ENCODE measurements around the gene PLTP.
A peak's percentile ranks its signal among the peaks of the same experiment; 100 is the strongest.
"Not testable (repeated sequence)": the region's sequence is repeated elsewhere in the genome, so short reads cannot be mapped to it uniquely, and the experiment has no call there.

The PLTP gene

DNA sequence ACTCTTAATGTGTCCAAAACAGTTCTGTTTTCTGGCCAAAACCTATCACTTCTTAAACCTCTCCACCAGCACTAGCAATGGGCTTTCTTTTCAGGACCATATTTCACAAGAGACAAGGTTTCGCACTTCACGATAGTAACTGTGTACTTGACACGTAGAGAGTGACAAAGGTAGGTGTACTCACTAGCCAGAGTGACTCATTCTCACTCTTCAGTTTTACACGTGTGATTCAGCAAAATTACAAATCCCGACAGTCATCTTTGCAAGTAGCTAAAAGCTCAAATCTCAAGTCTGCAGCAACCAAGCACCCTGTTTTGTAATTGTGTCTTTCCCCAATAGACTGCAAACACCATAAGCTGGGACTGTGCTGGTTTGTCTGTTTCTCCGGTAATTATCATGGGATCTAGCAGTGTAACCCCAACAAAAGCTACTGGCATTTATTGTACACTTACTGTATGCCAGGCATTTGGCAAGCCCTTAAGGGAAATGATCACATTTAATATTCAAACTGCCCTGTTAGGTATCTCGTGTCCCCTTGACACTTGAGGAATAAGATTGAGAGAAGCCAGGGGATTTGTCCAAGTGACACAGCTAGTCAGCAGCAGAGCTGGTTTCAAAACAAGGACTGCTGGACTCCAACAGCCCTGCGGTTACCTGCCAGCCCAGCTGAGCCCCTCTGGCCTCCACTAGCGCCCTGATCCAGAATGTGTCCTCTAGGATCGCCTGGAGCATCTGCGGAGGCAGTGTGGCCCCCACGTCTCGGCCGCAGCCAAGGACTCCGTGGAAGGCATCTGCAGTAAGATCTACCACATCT, 32.4 kb upstream of the PLTP start:
- no peak for DNase-seq

DNA sequence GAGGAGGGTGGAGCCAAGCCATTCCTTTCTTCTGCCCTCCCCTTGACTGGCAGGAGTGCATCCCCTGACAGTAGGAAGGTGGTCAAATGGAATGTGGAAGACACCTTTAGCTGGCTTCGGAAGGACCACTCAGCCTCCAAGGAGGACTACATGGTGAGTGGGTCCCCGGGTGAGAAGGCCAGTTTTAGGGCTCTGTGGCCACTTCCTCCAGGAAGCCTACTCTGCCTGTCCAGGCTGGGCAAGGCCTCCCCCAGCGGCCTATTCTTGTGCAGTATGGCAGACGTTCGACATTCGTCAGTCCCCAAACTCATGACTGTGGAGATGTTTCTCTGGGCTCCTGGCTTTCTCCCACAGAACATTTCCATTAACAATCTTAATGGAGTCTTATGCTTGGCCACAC, 31.7 kb upstream of the PLTP start:
- no peak for DNase-seq

DNA sequence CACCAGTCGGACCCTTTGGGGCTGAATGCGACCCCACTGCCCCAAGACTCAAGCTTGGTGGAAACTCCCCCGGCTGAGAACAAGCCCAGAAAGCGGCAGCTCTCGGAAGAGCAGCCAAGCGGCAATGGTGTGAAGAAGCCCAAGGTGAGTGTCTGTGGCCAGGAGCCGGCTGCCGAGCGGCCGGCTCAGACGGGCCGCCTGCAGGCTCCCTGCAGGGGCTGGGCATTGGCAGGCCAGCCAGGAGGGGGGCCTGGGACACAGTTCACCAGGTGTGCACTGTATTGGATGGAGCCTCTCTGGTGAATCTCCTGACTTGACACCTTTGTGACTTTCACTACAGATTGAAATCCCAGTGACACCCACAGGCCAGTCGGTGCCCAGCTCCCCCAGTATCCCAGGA, 28.5 kb upstream of the PLTP start:
- DNase-seq: no peak

DNA sequence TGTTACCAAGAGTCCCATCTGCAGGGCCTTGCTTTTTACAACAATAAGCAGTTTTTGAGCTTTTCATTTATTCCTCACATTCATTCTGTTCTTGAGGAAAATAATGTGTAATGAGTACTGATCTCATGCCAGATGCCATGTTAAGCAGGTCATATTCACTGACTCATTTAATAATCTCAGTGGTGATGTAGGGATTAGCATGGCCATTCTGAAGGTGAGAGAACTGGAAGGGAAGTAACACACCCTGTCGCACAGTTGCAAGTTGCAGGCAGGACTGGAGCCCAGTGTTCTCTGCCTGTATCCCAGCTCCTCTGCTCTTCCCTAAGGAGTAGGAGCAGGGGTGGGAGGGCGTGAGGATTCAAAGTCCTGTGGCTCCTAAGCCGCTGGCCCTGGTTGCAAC, 28.1 kb upstream of the PLTP start:
- DNase-seq: no peak

- no peak for DNase-seq
These were observed 26.9 kb upstream of the PLTP start for GRCh38 chr20:45938727-45939438.

DNA sequence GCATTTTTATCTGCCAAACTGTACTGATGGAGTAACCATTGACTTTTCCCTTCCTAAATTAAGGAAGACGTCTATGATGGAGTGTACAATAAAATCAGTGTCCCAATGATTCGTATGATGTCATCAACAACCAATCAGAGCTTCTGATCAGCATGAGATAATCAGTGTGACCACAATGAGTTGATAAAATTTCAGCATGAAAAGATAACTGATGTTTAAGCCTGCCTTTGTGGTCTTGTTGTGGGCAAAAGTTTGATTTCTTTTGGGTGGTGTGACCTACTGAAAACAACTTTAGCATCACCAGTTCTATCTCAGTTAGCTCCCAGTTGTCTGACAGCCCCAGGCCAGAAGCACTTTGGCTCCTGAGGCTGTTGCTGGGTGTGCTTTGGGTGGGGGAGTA, 25.8 kb upstream of the PLTP start:
- DNase-seq: no peak

DNA sequence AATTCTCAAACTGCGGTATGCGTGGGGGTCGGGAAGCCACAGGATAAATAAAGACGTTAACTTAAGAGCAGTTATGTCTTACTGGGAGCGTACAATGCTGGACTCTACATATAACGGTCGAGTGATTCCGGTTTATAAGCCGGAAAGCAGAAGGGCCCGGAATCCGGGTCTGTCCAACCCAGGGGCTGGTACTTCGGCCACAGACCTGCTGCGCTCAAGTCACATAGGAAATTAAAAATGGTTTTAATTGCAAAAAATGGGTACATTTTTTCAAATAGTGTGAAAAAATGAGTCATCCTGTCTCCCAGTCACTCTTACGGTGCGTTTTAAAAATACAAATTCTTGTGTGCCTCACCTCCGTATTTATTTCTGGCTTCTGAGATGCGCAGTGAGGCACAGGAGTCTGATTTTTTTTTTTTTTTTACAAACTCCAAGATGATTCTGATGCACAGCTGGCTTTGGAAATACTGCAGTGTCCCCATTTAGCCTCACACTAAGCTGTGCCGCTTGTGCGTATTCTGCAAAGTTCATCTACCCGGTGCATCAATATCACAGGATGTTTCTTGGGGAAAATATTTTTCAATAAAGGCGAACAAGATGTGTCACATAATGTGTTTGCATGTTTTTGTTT, 23.6 kb upstream of the PLTP start:
- no peak for DNase-seq

DNA sequence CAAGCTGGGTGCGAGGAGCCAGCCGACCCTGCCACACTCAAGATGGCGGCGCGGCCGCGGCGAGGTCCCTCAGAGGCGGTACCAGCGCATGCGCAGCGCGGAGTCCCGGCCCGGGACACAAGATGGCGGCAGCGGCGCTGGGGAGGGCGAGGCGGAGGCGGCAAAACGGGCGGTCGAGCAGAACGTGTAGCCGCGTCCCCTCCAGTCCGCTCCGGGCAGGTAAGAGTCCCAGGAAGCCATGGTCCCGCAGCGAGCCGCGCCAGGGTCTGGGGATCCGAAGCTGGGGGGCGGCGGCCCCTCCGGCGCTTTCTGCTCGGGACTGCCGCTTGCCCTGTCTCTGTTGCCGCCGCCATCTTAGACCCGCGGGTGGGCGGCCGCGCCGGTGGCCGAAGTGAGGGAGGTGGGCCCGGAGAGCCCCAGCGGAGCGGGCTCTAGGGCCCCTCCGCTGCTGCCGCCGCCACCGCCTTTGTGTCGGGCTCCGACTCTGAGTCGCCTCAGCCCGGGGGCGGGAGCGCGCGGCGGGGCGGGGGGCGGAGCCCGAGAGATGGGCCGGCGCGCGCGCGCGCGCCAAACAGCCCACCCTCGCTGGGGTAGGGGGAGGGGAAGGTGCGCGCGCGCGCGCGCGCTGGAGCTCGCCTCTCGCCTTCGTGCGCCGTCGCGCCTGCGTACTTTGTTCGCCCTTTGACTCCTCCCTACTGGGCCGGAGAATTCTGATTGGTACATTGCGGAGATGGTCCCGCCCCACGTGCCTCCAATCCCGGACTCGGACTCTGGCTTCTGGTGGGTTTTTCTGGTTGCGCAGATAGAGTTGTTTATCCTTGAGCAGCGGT, 22.8 kb upstream of the PLTP start, which contains the start of gene PCIF1:
Gene PCIF1, plus strand, starts transcription at position 98 of the 830 bp plus-strand sequence. CDS start 4,317 bp downstream, outside the sequence.
- peak; percentile 96 for DNase-seq

- no peak for DNase-seq
These were observed 22.2 kb upstream of the PLTP start for GRCh38 chr20:45934046-45934585.

DNA sequence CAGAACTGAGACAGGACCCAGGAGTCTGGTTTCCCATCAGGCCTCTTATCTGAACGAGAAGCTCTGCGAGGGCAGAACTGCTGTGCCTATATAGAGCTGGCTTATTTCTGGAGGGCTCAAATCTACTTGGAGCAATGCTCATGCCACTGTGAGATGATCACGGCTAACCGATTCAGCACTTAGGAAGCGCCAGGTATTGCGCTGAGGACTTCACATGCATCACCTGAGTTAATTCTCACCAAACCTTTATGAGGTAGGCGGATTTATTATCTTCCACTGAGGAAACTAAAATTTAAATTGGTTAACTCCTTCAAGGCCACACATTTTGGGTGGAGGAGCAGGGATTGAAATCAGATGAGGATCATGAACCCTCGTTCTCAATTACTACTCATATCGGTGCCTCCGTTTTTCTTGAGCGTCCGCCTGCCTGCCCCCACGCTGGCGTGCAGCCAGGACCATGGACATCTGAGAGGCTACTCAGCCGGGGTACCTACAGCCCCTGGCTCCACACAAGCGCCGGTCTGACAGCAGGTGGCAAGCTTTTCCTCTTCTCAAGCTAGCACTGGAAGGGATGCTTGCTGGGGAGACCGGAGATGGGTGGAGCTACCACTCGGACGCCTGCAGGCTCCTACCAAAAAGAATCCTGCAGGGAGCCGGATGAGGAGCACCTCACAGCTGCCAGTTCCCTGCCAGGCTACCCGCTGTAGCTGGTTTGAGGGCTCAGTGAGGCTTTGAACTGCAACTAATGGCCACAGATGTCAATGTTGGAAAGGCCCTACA, 21.5 kb upstream of the PLTP start:
- peak; percentile 28 for DNase-seq

- DNase-seq: not testable (repeated sequence)
These were observed 19.7 kb upstream of the PLTP start for GRCh38 chr20:45931680-45932079.

DNA sequence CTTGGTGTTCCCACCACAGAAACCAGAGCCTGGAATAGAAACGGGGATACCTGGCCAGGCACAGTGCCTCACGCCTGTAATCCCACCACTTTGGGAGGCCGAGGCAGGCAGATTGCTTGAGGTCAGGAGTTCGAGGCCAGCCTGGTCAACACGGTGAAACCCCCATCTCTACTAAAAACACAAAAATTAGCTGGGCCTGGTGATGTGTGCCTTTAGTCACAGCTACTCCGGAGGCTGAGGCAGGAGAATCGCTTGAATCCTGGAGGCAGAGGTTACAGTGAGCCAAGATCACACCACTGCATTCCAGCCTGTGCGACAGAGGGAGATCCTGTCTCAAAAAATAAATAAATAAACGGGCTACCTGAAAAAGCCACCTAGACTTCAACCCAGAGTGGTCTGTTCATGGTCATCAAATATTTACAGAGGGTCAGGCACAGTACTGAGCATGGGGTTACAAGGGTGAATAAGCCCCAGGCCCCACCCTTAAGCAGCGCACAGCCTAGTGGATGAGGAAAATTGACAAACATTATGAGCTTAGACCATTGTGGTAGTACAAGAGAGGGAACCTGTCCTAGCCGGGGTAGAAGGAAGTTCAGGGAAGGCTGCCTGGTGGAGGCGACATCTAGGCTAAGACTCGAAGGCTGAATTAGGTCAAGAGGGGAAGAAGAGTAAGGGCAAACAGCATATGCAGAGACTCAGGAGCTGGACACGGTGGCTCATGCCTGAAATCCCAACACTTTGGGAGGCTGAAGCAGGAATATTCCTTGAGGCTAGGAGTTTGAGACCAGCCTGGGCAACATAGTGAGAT, 15.3 kb upstream of the PLTP start:
- no peak for DNase-seq

DNA sequence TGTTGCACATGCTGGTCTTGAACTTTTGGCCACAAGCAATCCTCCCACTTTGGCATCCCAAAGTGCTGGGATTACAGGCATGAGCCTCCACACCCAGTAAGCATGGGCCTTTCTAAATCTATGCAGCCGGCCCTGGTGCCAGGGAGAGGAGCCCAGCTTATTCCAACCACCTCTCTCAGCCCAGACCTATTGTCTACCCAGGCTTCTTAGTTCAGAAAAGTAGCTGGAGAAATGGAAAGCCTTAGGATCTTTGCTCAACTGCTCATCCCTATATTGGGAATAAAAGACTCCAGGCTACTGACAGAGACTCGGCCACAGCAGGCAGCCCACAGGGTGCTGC, 14.7 kb upstream of the PLTP start:
- no peak for DNase-seq

- no peak for DNase-seq
These were observed 14.0 kb upstream of the PLTP start for GRCh38 chr20:45925821-45926506.

GRCh38 chr20:45924391-45925261, 12.7 kb upstream of the PLTP start:
- no peak for DNase-seq

GRCh38 chr20:45921337-45922189, 9.6 kb upstream of the PLTP start:
- no peak for DNase-seq

DNA sequence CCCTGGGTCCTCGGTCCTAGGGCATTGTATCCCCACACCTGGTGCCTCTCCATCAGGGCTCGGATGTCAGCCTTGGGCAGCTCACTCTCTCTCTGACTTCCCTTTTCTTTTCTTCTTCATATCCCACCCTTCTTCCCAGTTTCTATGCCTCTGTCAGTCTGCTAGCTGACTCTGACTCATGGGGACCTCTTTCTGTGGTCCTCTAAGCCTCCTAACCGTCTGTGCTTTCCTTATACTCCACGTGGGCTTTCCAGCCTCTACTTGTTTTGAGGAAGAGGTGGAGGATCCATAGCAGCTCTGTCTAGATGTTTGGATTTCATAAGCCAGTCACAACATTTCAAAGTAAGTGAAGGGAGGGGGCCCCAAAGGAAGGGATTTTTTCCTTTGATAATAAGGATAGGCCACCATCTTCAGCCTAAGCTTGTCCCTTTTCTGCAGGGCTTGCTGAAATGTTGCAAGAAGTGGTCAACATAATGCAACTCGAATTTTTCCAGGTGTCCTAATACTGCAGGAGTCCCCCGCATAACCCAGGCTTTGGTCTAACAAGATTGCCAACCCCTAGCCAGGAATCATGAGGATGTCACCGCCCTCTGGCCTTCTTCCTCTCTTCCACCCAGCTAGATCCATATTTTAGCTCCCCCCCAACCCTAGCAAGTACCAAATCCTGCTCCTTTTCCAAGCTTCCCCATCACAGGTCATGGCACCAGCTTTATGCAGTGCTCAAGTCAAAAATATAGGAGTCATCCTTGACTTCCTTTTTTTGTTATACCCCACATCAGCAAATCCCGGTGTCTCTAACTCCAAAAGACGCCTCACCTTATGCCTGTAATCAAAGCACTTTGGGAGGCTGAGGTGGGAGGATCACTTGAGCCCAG, 8.7 kb upstream of the PLTP start:
- DNase-seq: no peak

Measured in T-helper 9 cell (primary cell).